ENCODE data around the gene CATSPERD. TPM values are rescaled to one million over a fixed set of nuclear protein-coding genes. Genes with fewer than 3 reads are reported as not detected.

CATSPERD gene
- total and polyA plus RNA-seq, 3 experiments from 2014 or later, result not detected

DNA sequence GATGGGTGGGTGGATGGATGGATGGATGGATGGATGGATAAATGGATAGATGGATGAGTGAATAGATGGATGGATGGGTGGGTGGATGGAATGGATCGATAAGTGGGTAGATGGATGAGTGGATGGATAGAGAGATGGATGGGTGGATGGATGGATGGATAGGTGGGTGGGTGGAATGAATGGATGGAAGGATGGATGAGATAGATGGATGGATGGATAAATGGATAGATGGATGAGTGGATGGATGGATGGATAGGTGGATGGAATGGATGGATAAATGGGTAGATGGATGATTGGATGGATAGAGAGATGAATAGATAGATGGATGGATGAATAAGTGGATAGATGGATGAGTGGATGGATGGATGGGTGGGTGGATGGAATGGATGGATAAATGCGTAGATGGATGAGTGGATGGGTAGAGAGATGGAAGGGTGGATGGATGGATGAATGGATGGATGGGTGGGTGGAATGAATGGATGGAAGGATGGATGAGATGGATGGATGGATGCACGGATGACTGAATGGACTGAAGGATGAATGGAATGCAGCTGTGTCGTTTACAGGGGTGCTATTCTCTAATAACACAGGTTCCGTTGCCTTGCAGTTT is 42.3 kb downstream of the CATSPERD start:
- Histone ChIP-seq H3K36me3 (ENCODE audit: insufficient read depth, low read length) (no peaks in the 10 kb centered on the region), H3K9me3 (ENCODE audit: low read length) (no peaks in the 10 kb centered on the region), H3K27ac (ENCODE audit: low read depth, low read length) (no peak overlapping the region), H3K27me3 (ENCODE audit: insufficient read depth, low read length, poor library complexity, severe bottlenecking) (no peaks in the 10 kb centered on the region), H3K4me1 (ENCODE audit: insufficient read depth, low read length) (no peaks in the 10 kb centered on the region), H3K4me3 (ENCODE audit: low read length) (no peak overlapping the region)
- Mint-ChIP-seq H3K27ac (no peak overlapping the region), H3K4me3 (no peak overlapping the region), H3K36me3 (no peaks in the 10 kb centered on the region), H3K27me3 (peaks cover 2 to 4% of the 10 kb centered on the region in 2 donors), H3K9me3 (no peaks in the 10 kb centered on the region), H3K4me1 (no peaks in the 10 kb centered on the region)
- ChIA-PET POLR2A (no interaction called here), CTCF (no interaction called here)
- no peak for DNase-seq

DNA sequence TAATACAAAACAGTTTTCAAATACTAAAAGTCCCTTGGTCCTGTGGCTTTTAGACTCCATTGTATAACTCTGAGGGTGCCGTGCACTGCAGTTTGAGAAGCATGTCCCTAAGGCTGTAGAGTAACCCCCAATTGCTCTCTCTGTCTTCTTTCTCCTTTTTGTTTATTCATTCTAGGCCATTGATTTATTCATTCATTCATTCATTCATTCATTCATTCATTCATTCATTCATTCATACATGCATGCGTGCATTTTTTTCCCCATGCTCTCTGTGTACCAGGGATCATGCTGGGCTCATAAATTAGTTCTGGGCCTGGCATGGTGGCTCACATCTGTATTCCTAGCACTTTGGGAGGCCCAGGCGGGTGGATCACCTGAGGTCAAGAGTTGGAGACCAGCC is 44.8 kb downstream of the CATSPERD start:
- POLR2A ChIA-PET, result no interaction called here
- H3K9me3 ChIP-seq (ENCODE audit: low read length), result no peaks in the 10 kb centered on the region
- no peak overlapping the region for H3K4me3 ChIP-seq (ENCODE audit: low read length)
- Mint-ChIP-seq H3K9me3 (no peaks in the 10 kb centered on the region), H3K27me3 (peaks cover 3 to 4% of the 10 kb centered on the region in 2 donors), H3K27ac (no peak overlapping the region), H3K4me3 (no peak overlapping the region), H3K36me3 (no peaks in the 10 kb centered on the region), H3K4me1 (no peaks in the 10 kb centered on the region)
- no peaks in the 10 kb centered on the region for H3K4me1 ChIP-seq (ENCODE audit: insufficient read depth, low read length)
- no peak overlapping the region for H3K27ac ChIP-seq (ENCODE audit: low read depth, low read length)
- no peaks in the 10 kb centered on the region for H3K27me3 ChIP-seq (ENCODE audit: insufficient read depth, low read length, poor library complexity, severe bottlenecking)
- DNase-seq, result no peak
- no peaks in the 10 kb centered on the region for H3K36me3 ChIP-seq (ENCODE audit: insufficient read depth, low read length)
- CTCF ChIA-PET, result no interaction called here

DNA sequence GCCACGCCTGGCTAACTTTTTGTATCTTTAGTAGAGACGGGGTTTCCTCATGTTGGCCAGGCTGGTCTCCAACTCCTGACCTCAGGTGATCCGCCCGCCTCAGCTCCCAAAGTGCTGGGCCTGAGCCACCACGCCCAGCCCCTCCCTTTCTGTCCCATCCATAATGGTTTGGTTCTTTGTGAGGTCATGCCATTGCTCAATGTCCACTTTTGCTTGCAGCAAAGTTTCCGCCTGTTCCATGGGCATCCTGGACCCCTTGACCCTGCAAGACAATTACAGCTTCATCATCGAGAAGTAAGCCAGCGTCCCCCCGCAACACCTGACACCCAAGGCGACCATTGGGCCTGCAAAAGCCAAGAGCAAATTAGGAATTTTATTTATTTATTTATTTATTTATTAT is 47.5 kb downstream of the CATSPERD start:
- no peaks in the 10 kb centered on the region for H3K36me3 ChIP-seq (ENCODE audit: insufficient read depth, low read length)
- ChIA-PET CTCF (no interaction called here), POLR2A (no interaction called here)
- H3K27me3 Mint-ChIP-seq, result peaks cover 0 to 6% of the 10 kb centered on the region in 2 donors
- no peaks in the 10 kb centered on the region for H3K9me3 Mint-ChIP-seq
- H3K36me3 Mint-ChIP-seq, result no peaks in the 10 kb centered on the region
- no peaks in the 10 kb centered on the region for H3K4me1 Mint-ChIP-seq
- H3K27ac ChIP-seq (ENCODE audit: low read depth, low read length), result no peak overlapping the region
- DNase-seq, result no peak
- H3K4me1 ChIP-seq (ENCODE audit: insufficient read depth, low read length), result no peaks in the 10 kb centered on the region
- H3K9me3 ChIP-seq (ENCODE audit: low read length), result no peaks in the 10 kb centered on the region
- no peak overlapping the region for H3K27ac Mint-ChIP-seq
- no peak overlapping the region for H3K4me3 ChIP-seq (ENCODE audit: low read length)
- no peak overlapping the region for H3K4me3 Mint-ChIP-seq
- no peaks in the 10 kb centered on the region for H3K27me3 ChIP-seq (ENCODE audit: insufficient read depth, low read length, poor library complexity, severe bottlenecking)

DNA sequence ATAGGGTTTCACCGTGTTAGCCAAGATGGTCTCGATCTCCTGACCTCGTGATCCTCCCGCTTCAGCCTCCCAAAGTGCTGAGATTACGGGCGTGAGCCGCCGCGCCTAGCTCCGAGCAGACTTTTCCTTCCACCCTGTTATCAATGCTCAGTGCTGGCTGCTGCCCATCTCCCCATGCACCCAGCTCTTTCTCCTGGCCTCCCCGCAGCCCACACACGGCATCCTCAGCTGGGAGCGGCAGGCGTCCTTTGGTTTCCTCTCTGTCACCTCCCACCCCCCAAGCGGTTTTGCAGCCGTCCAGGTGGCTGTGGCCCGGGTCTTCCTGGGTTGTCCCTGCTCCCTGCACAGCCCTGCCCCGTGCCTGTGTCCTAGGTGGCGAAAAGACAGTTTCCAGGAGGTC is 52.0 kb downstream of the CATSPERD start:
- H3K9me3 Mint-ChIP-seq, result no peaks in the 10 kb centered on the region
- H3K4me1 Mint-ChIP-seq, result no peaks in the 10 kb centered on the region
- Histone ChIP-seq H3K4me1 (ENCODE audit: insufficient read depth, low read length) (no peaks in the 10 kb centered on the region), H3K9me3 (ENCODE audit: low read length) (no peaks in the 10 kb centered on the region), H3K27ac (ENCODE audit: low read depth, low read length) (no peak overlapping the region), H3K4me3 (ENCODE audit: low read length) (no peak overlapping the region), H3K36me3 (ENCODE audit: insufficient read depth, low read length) (no peaks in the 10 kb centered on the region), H3K27me3 (ENCODE audit: insufficient read depth, low read length, poor library complexity, severe bottlenecking) (no peaks in the 10 kb centered on the region)
- H3K27ac Mint-ChIP-seq, result no peak overlapping the region
- peaks cover 0 to 7% of the 10 kb centered on the region in 2 donors for H3K27me3 Mint-ChIP-seq
- POLR2A ChIA-PET, result no interaction called here
- H3K36me3 Mint-ChIP-seq, result no peaks in the 10 kb centered on the region
- DNase-seq, result no peak
- no peak overlapping the region for H3K4me3 Mint-ChIP-seq
- CTCF ChIA-PET, result no interaction called here

DNA sequence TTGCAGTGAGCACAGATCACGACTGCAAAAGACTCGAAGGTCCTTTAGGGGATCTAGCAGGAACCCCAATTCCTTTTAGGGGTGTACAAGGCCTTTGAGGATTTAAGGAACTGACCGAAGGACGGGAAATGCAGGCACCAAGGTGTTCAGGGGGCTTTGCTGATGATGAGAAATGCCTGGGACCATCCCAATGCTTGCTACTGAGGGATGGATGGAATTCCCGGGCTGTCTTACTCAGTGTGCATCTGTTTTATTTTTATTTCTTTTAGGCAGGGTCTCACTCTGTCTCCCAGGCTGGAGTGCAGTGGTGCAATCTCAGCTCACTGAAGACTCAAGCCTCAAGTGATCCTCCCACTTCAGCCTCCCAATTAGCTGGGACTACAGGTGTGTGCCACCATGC is 52.8 kb downstream of the CATSPERD start:
- H3K27me3 ChIP-seq (ENCODE audit: insufficient read depth, low read length, poor library complexity, severe bottlenecking), result no peaks in the 10 kb centered on the region
- Mint-ChIP-seq H3K4me3 (no peak overlapping the region), H3K27ac (no peak overlapping the region), H3K27me3 (peaks cover 0 to 7% of the 10 kb centered on the region in 2 donors), H3K36me3 (no peaks in the 10 kb centered on the region), H3K4me1 (no peaks in the 10 kb centered on the region), H3K9me3 (no peaks in the 10 kb centered on the region)
- no peaks in the 10 kb centered on the region for H3K36me3 ChIP-seq (ENCODE audit: insufficient read depth, low read length)
- no peak overlapping the region for H3K4me3 ChIP-seq (ENCODE audit: low read length)
- POLR2A ChIA-PET, result no interaction called here
- H3K27ac ChIP-seq (ENCODE audit: low read depth, low read length), result no peak overlapping the region
- no peak for DNase-seq
- no peaks in the 10 kb centered on the region for H3K4me1 ChIP-seq (ENCODE audit: insufficient read depth, low read length)
- H3K9me3 ChIP-seq (ENCODE audit: low read length), result no peaks in the 10 kb centered on the region
- CTCF ChIA-PET, result no interaction called here

DNA sequence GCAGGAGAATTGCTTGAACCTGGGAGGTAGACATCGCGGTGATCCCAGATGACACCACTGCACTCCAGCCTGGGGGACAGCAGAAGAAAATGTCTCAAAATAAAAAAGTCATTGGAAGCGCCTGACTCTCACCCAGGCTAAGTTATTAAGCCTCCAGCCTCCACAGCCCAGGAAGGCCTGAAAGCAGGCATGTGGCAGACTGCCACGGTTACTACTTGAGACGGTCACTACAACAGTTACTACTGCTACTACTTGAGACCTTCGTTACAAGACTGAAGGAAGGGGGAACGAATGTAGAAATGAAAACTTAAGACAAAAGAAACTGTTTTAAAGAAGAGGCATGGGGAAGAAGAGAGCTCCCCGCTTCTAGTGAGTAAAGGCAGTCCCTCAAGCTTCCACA is 54.5 kb downstream of the CATSPERD start:
- no peak for DNase-seq
- Mint-ChIP-seq H3K27ac (no peak overlapping the region), H3K27me3 (peaks cover 0 to 6% of the 10 kb centered on the region in 2 donors), H3K36me3 (no peaks in the 10 kb centered on the region), H3K9me3 (no peaks in the 10 kb centered on the region), H3K4me3 (no peak overlapping the region), H3K4me1 (no peaks in the 10 kb centered on the region)
- Histone ChIP-seq H3K27ac (ENCODE audit: low read depth, low read length) (no peak overlapping the region), H3K4me1 (ENCODE audit: insufficient read depth, low read length) (no peaks in the 10 kb centered on the region), H3K9me3 (ENCODE audit: low read length) (no peaks in the 10 kb centered on the region), H3K36me3 (ENCODE audit: insufficient read depth, low read length) (no peaks in the 10 kb centered on the region), H3K27me3 (ENCODE audit: insufficient read depth, low read length, poor library complexity, severe bottlenecking) (no peaks in the 10 kb centered on the region), H3K4me3 (ENCODE audit: low read length) (no peak overlapping the region)
- CTCF ChIA-PET, result interaction anchor here (0.7 kb wide), 1 partner anchor 924 kb away, joined by 3 read pairs; no protein-coding TSS in a partner anchor
- POLR2A ChIA-PET, result no interaction called here

DNA sequence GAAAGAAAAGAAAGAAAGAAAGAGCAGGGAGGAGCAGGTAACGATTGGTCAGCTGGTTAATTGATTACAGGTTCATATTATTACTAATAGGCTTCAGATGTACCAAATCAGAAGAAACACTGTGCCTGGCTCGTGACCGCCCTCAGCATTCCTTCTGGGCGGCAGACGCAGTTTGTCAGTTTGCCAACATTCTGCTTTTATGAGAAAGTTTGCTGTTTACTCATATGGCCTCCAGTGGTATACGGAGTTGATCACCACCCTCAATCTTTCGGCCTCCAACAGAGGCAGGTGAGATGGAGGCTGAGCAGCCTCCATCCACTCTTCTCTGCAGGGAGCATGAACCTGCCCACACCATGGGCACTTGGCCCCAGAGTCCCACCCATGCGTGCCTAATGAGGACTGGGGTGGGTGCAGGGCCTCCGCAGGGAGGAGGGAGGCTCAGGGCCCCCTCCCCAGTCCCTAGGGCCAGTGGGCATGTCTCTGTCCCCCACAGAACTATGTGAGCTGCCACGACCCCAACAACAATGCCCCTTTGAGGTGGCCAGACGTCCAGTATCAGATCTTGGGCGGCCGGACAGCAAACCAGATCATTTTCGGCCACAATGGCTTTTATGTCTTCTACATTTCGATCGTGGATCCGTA is 55.4 kb downstream of the CATSPERD start:
- POLR2A ChIA-PET, result no interaction called here
- CTCF ChIA-PET, result no interaction called here
- no peak for DNase-seq
- H3K4me3 ChIP-seq (ENCODE audit: low read length), result no peak overlapping the region
- Mint-ChIP-seq H3K27me3 (peaks cover 0 to 6% of the 10 kb centered on the region in 2 donors), H3K4me1 (no peaks in the 10 kb centered on the region), H3K27ac (no peak overlapping the region), H3K9me3 (no peaks in the 10 kb centered on the region), H3K36me3 (no peaks in the 10 kb centered on the region), H3K4me3 (peak overlapping the region in 1 of 7 donors; percentile 59)
- H3K27me3 ChIP-seq (ENCODE audit: insufficient read depth, low read length, poor library complexity, severe bottlenecking), result no peaks in the 10 kb centered on the region
- H3K4me1 ChIP-seq (ENCODE audit: insufficient read depth, low read length), result no peaks in the 10 kb centered on the region
- no peak overlapping the region for H3K27ac ChIP-seq (ENCODE audit: low read depth, low read length)
- H3K9me3 ChIP-seq (ENCODE audit: low read length), result no peaks in the 10 kb centered on the region
- no peaks in the 10 kb centered on the region for H3K36me3 ChIP-seq (ENCODE audit: insufficient read depth, low read length)

DNA sequence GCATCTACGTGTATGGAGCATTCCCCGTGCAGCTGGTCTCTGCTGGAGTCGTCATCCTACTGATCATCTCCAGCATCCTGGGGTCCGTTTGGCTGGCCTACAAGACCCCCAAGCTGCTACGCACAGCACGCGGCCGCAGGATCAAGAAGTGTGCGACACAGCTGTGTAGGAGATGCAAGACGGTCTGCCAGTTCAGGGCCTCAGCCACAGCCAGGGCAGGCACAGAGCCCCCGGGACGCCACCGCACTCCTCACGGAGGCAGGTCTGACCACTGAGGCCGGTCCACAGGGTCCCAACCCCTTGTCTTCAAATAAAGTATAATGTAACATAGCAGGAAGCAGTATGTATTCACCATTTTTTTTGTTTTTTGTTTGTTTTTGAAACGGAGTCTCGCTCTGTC is 58.0 kb downstream of the CATSPERD start:
- Histone ChIP-seq H3K27me3 (ENCODE audit: insufficient read depth, low read length, poor library complexity, severe bottlenecking) (no peaks in the 10 kb centered on the region), H3K4me1 (ENCODE audit: insufficient read depth, low read length) (no peaks in the 10 kb centered on the region), H3K9me3 (ENCODE audit: low read length) (no peaks in the 10 kb centered on the region), H3K27ac (ENCODE audit: low read depth, low read length) (no peak overlapping the region), H3K36me3 (ENCODE audit: insufficient read depth, low read length) (no peaks in the 10 kb centered on the region), H3K4me3 (ENCODE audit: low read length) (no peak overlapping the region)
- CTCF ChIA-PET, result no interaction called here
- Mint-ChIP-seq H3K4me1 (no peaks in the 10 kb centered on the region), H3K36me3 (no peaks in the 10 kb centered on the region), H3K4me3 (no peak overlapping the region), H3K27ac (no peak overlapping the region), H3K27me3 (peaks cover 0 to 3% of the 10 kb centered on the region in 2 donors), H3K9me3 (no peaks in the 10 kb centered on the region)
- POLR2A ChIA-PET, result no interaction called here
- DNase-seq, result no peak

Measured in CD8-positive, alpha-beta memory T cell (primary cell).